Inferior parietal cortex (tissue), 1 donor: ENCODE data around the gene GAGE1.
"Not testable (repeated sequence)": the region's sequence is repeated elsewhere in the genome, so short reads cannot be mapped to it uniquely, and the experiment has no call there.

Experiments used
- DNase-seq: peaks from one replicate; pipeline ENCODE4 v3.0.0-alpha.2; 2016; ENCODE audit errors: extremely low spot score

Gene GAGE1

GRCh38 chrX:49598720-49599119 lies at the start of gene GAGE1:
TSS of gene GAGE1 (plus strand) at chrX:49599020. CDS start at chrX:49600175, 1,155 bp downstream.
- DNase-seq, result not testable (repeated sequence)

- DNase-seq, result not testable (repeated sequence)
These were observed 47.8 kb upstream of the GAGE1 start, which contains the start of gene GAGE12E for GRCh38 chrX:49550989-49551388. TSS of gene GAGE12E (plus strand) at chrX:49551289. CDS start at chrX:49552444, 1,155 bp downstream.

GRCh38 chrX:49560542-49560941 lies 38.3 kb upstream of the GAGE1 start, which contains the start of gene GAGE12F:
TSS of gene GAGE12F (plus strand) at chrX:49560842. CDS start at chrX:49561997, 1,155 bp downstream.
- DNase-seq, result not testable (repeated sequence)

GRCh38 chrX:49568728-49569127 lies 30.1 kb upstream of the GAGE1 start:
- not testable (repeated sequence) for DNase-seq

GRCh38 chrX:49569152-49569551 lies 29.7 kb upstream of the GAGE1 start:
- DNase-seq, result not testable (repeated sequence)

GRCh38 chrX:49570100-49570499 lies 28.7 kb upstream of the GAGE1 start, which contains the start of gene GAGE12G:
TSS of gene GAGE12G (plus strand) at chrX:49570400. CDS start at chrX:49571555, 1,155 bp downstream.
- not testable (repeated sequence) for DNase-seq

GRCh38 chrX:49579649-49580048 lies 19.2 kb upstream of the GAGE1 start, which contains the start of gene GAGE12H:
TSS of gene GAGE12H (plus strand) at chrX:49579949. CDS start at chrX:49581104, 1,155 bp downstream.
- DNase-seq, result not testable (repeated sequence)

GRCh38 chrX:49589196-49589595 lies 9.6 kb upstream of the GAGE1 start, which contains the start of gene GAGE2A:
TSS of gene GAGE2A (plus strand) at chrX:49589496. CDS start at chrX:49590651, 1,155 bp downstream.
- DNase-seq, result not testable (repeated sequence)

- DNase-seq, result not testable (repeated sequence)
These were observed 8.9 kb upstream of the GAGE1 start for GRCh38 chrX:49589769-49590478.

GRCh38 chrX:49590488-49590887 lies 8.3 kb upstream of the GAGE1 start:
- DNase-seq, result not testable (repeated sequence)

- DNase-seq, result no peak
These were observed 12.0 kb downstream of the GAGE1 start for GRCh38 chrX:49610718-49611310.

GRCh38 chrX:49618574-49618973 lies 19.8 kb downstream of the GAGE1 start:
- DNase-seq, result no peak

GRCh38 chrX:49627086-49627777 lies 28.4 kb downstream of the GAGE1 start:
- peak; percentile 2 for DNase-seq

- no peak for DNase-seq
These were observed 46.3 kb downstream of the GAGE1 start for GRCh38 chrX:49644991-49645637.

GRCh38 chrX:49656533-49656932 lies 57.7 kb downstream of the GAGE1 start:
- no peak for DNase-seq
